Transverse colon (tissue), 3 donors: Measurements from ENCODE around the gene CEP63.

ENCODE experiments used
- CTCF ChIP-seq, 5 experiments: fragments of 200-600 bp in 3 of 5; fragments of 450-650 bp in 2 of 5; sonication (generic) in 3 of 5; IDR thresholded peaks; 1 replicate in 2 of 5; 2 replicates in 3 of 5; pipeline ENCODE4 v1.5.1; 2016 to 2017; ENCODE audit warnings: antibody characterized with exemption in 5 of 5, inconsistent platforms in 3 of 5, mild to moderate bottlenecking in 2 of 5, moderate library complexity in 1 of 5
- POLR2A ChIP-seq: fragments of 450-650 bp; IDR thresholded peaks from one replicate; pipeline ENCODE4 v1.6.1; 2016; ENCODE audit warnings: antibody characterized with exemption, mild to moderate bottlenecking, moderate library complexity

DNA sequence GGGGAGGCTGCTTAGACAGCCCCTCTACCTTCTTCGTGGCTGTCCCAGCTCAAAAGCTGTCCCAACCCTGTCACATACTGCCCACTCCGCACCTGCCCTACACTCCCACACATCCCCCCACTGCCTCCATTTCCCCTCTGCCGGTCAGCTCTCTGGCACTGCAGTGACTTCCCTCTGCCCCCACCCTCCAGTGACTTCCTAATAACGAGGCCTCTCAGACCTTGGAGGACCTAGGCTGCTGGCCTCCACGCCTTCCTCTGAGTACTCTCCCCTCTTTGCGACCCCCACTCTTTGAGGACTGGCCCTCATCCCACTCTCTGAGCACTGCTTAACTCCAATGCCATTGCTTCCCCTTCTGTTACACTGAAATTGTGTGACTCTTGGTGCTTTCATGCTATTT is 119.7 kb downstream of the CEP63 start:
- no peak for TF ChIP-seq CTCF (IDR thresholded peaks at IDR 0.05)
- no peak for TF ChIP-seq POLR2A
